ENCODE data around the gene FDXACB1. TPM values are rescaled to one million over a fixed set of nuclear protein-coding genes. Genes with fewer than 3 reads are reported as not detected.

FDXACB1 gene
- total RNA-seq, 6 experiments from 2014 or later, result 1.4 to 2.4 (median 2.0) TPM

GRCh38 chr11:111912535-111912934 lies 33.6 kb upstream of the FDXACB1 start, which contains the start of gene HSPB2:
TSS of gene HSPB2 (plus strand) at chr11:111912734. CDS start at chr11:111912830, 96 bp downstream.
- Mint-ChIP-seq H3K4me1 (ENCODE audit: low read depth) (peaks cover 36% of the 10 kb centered on the region), H3K9me3 (no peaks in the 10 kb centered on the region), H3K4me3 (peak within 1 kb of the TSS; percentile 81), H3K27me3 (ENCODE audit: insufficient read depth) (peaks cover 5% of the 10 kb centered on the region), H3K36me3 (ENCODE audit: low read depth) (peaks cover 5% of the 10 kb centered on the region; the same call in 1 of the 2 replicates), H3K27ac (peak within 1 kb of the TSS; percentile 90)
- no peak for TF ChIP-seq CTCF (IDR thresholded peaks at IDR 0.05)
- DNase-seq, result no peak

GRCh38 chr11:111911563-111912401 lies 32.8 kb upstream of the FDXACB1 start, which contains the start of gene CRYAB:
TSS of gene CRYAB (minus strand) at chr11:111911770. CDS start at chr11:111911724, 46 bp downstream.
- H3K4me1 Mint-ChIP-seq (ENCODE audit: low read depth), result peaks cover 36% of the 10 kb centered on the region
- peak within 1 kb of the TSS; percentile 90 for H3K27ac Mint-ChIP-seq
- peaks cover 4% of the 10 kb centered on the region for H3K27me3 Mint-ChIP-seq (ENCODE audit: insufficient read depth)

GRCh38 chr11:111910676-111911562 lies 32.0 kb upstream of the FDXACB1 start:
- no peak for DNase-seq
- H3K36me3 Mint-ChIP-seq (ENCODE audit: low read depth), result peaks cover 5% of the 10 kb centered on the region; the same call in 1 of the 2 replicates
- H3K27me3 Mint-ChIP-seq (ENCODE audit: insufficient read depth), result peaks cover 3% of the 10 kb centered on the region; the same call in 1 of the 2 replicates
- no peak for TF ChIP-seq CTCF (IDR thresholded peaks at IDR 0.05)
- H3K27ac Mint-ChIP-seq, result peak overlapping the region; percentile 90
- no peaks in the 10 kb centered on the region for H3K9me3 Mint-ChIP-seq
- peaks cover 36% of the 10 kb centered on the region for H3K4me1 Mint-ChIP-seq (ENCODE audit: low read depth)
- peak overlapping the region; percentile 81 for H3K4me3 Mint-ChIP-seq

More at GRCh38 chr11:111911563-111912401, 32.8 kb upstream of the FDXACB1 start, which contains the start of gene CRYAB:
- peak within 1 kb of the TSS; percentile 81 for H3K4me3 Mint-ChIP-seq
- no peak for TF ChIP-seq CTCF (IDR thresholded peaks at IDR 0.05)
- no peaks in the 10 kb centered on the region for H3K9me3 Mint-ChIP-seq
- DNase-seq, result peak; percentile 94
- H3K36me3 Mint-ChIP-seq (ENCODE audit: low read depth), result peaks cover 5% of the 10 kb centered on the region; the same call in 1 of the 2 replicates

GRCh38 chr11:111909378-111909777 lies 30.4 kb upstream of the FDXACB1 start:
- no peak for DNase-seq
- H3K4me3 Mint-ChIP-seq, result no peak overlapping the region
- TF ChIP-seq CTCF (IDR thresholded peaks at IDR 0.05), result no peak
- peaks cover 3% of the 10 kb centered on the region; the same call in 1 of the 2 replicates for H3K27me3 Mint-ChIP-seq (ENCODE audit: insufficient read depth)
- no peak overlapping the region for H3K27ac Mint-ChIP-seq
- H3K36me3 Mint-ChIP-seq (ENCODE audit: low read depth), result peaks cover 8% of the 10 kb centered on the region; the same call in 1 of the 2 replicates
- H3K9me3 Mint-ChIP-seq, result no peaks in the 10 kb centered on the region
- H3K4me1 Mint-ChIP-seq (ENCODE audit: low read depth), result peaks cover 42% of the 10 kb centered on the region

- Mint-ChIP-seq H3K36me3 (ENCODE audit: low read depth) (peaks cover 8% of the 10 kb centered on the region; the same call in 1 of the 2 replicates), H3K27ac (no peak overlapping the region), H3K4me3 (no peak overlapping the region), H3K27me3 (ENCODE audit: insufficient read depth) (peaks cover 3% of the 10 kb centered on the region), H3K4me1 (ENCODE audit: low read depth) (peaks cover 36% of the 10 kb centered on the region), H3K9me3 (no peaks in the 10 kb centered on the region)
- TF ChIP-seq CTCF (IDR thresholded peaks at IDR 0.05), result no peak
- no peak for DNase-seq
Observed at GRCh38 chr11:111908639-111909305, 29.8 kb upstream of the FDXACB1 start.
